Right kidney (tissue), 9 donors: ENCODE results near the gene GRID2.
"Not testable (repeated sequence)": the region's sequence is repeated elsewhere in the genome, so short reads cannot be mapped to it uniquely, and the experiment has no call there.

Experiments
- DNase-seq: peaks from one replicate; pipeline ENCODE4 v3.0.0-alpha.2; 2016
- long read RNA-seq, 8 donors: transcript quantifications; one replicate each; lab custom pipeline, GENCODE V29; 2026

Gene GRID2
- long read RNA-seq, donor 1 = 0 reads
- long read RNA-seq, donor 2, full-length matches to known transcripts = 1 of 1 reads
- long read RNA-seq, donor 2, partial matches to known transcripts = 0 of 1 reads
- long read RNA-seq, donor 2, other reads (novel, unspliced or antisense) = 0 of 1 reads
- long read RNA-seq, donor 3 = 0 reads
- long read RNA-seq, donor 4 = 0 reads
- long read RNA-seq, donor 5 = 0 reads
- long read RNA-seq, donor 6 = 0 reads
- long read RNA-seq, donor 7 = 0 reads
- long read RNA-seq, donor 8 = 0 reads

DNA sequence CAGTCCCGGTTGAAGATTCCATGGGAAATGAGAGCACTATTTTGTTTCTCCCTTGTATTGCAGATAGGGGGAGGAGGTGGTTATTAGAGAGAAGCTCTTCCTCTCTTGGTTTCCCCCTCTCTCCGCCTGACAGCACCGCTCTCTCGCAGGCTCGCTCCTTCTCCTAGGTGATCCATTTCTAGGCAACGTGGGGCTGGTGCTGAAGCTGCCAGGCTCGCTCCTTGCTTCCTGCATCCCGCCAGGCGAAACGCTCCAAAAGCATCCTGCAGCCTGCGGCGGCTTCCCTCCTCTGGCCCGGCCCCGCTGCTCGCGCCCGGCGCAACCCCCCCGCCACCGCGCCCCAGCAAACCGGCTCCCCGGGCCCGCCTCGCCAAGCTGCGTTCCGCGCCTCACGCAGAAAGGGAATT lies at the start of gene GRID2:
TSS of gene GRID2 (plus strand) at position 346 of the 407 bp plus-strand sequence.
- peak; percentile 67 for DNase-seq

DNA sequence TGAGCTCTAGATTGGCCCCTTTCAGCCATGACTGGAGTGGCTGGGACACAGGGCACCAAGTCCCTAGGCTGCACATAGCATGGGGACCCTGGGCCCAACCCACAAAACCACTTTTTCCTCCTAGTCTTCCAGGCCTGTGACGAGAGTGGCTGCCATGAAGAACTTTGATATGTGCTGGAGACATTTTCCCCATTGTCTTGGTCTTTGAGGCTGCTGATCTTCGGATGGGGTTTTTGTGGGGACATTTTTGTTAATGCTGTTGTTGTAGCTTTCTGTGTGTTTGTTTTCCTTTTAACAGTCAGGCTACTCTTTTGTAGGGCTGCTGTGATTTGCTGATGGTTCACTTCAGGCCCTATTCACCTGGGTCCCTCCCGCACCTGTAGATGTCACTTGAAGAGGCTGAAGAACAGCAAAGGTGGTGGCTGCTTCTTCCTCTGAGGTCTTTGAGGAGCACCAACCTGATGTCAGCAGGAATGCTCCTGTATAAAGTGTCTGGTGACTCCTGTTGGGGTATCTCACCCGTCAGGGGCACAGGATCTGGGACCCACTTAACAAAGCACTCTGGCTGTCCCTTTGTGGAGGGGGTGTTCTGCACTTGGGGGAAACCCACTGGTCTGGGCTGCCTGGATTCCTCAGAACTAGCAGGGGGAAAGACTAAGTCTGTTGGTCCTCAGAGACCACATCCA lies 49.6 kb upstream of the GRID2 start:
- no peak for DNase-seq

DNA sequence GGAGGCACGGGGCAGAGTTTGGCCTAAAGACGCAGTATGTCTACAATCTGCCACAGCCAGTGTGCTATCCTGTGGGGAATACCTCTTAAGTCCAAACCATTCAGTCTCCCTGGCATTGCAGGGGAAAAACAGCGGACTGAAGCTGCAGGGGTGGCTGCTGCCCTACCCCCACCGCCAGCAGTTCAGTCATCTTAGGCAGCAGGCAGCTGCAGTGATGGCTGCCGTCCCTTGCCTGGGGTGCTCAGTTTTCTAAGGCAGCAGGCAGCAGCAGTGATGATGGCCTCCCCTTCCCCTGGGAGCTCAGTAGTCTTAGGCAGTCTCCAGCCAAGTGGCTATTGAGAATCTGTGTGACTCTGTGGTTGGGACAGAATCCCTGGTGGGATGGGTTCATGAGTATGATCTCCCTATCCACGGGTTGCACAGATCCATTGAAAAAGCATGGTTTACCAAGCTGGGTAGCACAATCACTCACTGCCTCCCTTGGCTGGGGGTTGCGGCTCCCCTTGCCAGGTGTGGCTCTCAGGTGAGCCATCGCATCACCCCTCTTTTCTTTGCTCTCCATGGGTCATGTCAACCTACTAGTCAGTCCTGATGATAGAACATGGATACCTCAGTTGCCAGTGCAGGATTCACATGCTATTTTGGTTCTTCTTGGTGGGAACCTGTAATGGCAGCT lies 48.9 kb upstream of the GRID2 start:
- no peak for DNase-seq

DNA sequence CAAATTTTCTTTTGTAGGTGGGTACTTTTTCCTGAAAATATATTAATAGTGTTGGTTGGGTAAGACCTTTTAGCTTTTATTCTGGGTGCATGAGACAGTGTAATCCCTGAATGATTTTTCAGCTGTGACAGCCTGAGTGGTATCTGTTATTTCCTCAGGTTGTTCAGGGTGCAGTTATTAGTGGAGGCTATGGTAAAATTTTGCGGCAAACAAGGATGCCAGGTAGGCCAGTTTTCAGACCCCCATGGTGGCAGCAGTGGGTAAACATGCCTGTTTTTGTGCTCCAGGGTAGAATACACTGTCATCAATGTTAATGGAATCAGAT lies 47.9 kb upstream of the GRID2 start:
- DNase-seq = no peak

DNA sequence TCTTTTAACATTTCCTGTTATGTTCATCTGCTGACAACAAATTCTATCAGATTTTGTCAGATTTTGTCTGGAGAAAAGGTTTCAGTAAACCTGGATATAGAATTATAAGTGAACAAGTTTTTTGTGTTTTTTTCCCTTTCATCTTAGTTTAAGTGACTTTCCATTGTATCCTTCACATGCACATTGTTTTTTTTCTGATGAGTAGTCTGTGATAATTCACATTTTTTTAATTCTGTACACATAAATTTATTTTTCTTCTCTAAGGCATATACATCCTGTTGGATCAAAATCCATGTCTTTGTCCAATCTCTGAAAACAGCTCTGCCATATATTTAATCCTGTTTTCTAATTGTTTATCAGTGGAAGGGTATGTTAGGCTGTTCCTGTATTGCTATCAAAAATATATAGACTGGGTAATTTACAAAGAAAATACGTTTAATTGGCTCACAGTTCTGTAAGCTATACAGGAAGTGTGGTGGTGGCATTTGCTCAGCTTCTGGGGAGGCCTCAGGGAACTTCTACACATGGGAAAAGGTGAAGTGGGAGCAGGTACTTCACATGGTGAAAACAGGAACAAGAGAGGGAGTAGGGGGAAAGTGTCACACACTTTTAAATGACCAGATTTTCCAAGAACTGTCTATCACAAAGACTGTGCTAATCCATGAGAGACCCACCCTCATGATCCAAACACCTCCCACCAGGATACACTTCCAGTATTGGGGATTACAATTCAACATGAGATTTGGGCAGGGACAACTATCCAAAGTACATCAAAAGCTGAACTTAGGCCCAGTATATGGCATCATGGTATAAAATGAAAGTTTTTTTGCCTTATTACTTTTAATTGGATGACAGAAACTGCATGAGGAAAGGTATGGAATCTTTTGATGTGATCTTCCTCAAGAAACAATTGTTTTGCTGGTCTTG lies 45.6 kb upstream of the GRID2 start:
- no peak for DNase-seq

DNA sequence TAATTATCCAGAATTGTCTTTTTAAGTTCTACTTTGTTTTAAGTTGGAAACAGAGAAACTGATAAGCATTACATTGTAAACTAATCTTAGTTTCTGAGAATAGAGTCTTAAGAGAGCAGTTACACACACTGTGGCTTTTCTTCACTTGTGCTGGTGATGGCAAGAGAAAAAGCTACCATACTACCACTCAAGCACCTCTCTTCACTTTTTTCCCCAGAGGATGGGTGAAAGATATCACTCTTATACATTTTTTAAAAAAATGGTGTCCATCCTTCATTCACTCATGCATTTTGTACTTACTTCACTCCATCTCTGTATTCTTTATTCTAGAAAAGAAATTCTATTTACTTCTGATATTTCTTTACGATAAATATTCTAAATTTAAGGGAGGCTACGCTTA lies 42.5 kb upstream of the GRID2 start:
- no peak for DNase-seq

DNA sequence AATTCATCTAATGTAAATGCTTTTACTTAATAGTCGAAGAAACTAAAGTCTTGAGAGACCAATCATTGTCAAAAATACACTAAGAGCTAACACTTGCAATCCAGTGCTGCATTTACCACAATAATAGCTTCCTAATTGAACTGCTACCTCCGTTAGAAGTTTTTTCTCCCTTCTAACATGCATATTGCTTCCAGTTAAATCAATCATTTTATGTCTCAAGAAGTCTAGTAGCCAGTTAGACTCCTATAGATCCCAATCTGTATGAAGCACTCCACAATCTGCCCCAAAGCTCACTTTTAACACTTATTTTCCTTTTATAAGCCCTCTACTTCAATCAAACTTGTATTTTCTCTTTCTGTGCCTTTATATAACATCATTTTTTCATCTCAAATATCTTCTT lies 41.4 kb upstream of the GRID2 start:
- DNase-seq = no peak

DNA sequence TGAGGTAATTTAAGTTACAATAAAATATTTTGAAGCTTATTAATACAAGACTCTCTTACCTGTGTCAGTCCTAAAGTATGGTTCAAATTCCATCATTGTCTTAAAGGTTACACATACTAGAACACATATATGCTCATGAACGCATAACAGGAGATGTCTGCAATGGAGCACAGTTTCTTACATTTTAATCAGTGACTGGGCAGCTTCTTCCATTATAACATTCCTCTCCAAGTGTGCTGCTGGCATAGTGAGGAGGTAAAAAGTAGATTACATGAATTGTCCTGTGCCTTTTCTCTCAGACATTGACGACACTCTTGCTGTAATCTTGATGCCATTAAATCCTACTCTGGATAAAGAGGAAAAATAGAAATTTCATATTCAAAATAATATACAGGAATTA lies 40.8 kb upstream of the GRID2 start:
- no peak for DNase-seq

DNA sequence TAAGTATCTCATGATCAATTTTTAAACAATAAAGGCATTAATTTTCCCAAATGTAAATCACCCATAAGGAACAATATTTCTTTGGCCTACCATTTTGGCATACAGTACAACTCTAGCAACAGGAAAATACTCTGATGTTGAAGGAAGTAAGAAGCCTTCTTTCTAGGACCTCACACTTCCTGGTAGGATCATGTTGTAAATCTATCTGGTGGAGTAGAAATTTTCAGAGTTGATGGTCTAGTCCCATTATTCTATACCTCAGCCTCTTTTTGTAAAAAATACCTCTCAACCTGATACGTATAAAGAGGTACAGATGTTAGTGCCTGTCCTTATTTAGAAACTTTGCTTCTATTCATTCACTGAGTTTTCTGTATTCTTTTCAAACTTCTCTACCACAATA lies 40.2 kb upstream of the GRID2 start:
- DNase-seq = no peak

GRCh38 chr4:92264163-92264562 lies 39.6 kb upstream of the GRID2 start:
- no peak for DNase-seq

GRCh38 chr4:92265021-92265420 lies 38.7 kb upstream of the GRID2 start:
- DNase-seq = no peak

DNA sequence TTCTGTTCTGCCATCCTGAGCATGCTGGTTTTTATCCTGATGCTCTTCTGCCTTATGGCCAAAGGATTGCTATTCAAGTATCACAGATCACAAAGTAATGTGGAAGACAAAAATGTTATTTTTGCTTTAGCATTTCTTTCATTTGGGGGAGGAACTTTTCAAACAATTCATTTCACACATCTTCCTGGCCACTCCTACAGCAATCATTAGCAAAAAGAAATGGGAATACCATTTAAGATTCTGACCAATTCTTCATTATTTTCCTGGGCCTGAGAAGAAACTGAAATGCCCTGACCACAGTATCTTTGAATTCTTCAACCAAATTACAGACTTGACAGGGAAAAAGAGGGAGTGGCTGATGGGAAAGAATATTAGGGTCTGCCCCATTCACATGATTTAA lies 38.0 kb upstream of the GRID2 start:
- no peak for DNase-seq

GRCh38 chr4:92266521-92266920 lies 37.2 kb upstream of the GRID2 start:
- DNase-seq = no peak

GRCh38 chr4:92268642-92269041 lies 35.1 kb upstream of the GRID2 start:
- no peak for DNase-seq

GRCh38 chr4:92270908-92271307 lies 32.9 kb upstream of the GRID2 start:
- DNase-seq = no peak

GRCh38 chr4:92271551-92271950 lies 32.2 kb upstream of the GRID2 start:
- not testable (repeated sequence) for DNase-seq

DNA sequence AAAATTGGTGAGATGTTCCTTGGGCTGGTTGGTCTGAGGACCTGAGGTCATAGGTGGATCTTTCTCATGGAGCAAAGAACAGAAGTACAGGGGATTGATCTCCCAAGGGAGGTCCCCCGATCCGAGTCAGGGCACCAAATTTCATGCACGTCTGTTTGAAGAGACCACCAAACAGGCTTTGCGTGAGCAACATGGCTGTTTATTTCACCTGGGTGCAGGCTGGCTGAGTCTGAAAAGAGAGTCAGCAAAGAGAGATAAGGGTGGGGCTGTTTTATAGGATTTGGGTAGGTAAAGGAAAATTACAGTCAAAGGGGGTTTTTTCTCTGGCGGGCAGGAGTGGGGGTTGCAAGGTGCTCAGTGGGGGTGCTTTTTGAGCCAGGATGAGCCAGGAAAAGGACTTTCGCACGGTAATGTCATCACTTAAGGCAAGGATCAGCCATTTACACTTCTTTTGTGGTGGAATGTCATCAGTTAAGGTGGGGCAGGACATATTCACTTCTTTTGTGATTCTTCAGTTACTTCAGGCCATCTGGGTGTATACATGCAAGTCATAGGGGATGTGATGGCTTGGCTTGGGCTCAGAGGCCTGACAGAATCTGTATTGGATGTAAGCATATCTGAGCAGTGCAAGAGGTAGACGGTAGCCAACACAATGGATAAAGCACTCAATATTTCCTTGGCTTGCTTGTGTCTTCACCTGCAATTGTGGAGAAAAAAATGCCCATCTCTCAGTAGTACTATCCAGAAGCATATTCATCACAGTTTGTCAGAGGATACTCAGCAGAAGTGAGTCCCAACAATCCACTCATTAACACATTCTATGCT lies 26.5 kb upstream of the GRID2 start:
- not testable (repeated sequence) for DNase-seq

- DNase-seq = no peak
Measured at GRCh38 chr4:92279296-92279695, 24.5 kb upstream of the GRID2 start.

- DNase-seq = no peak
Measured at GRCh38 chr4:92299152-92299551, 4.6 kb upstream of the GRID2 start.

GRCh38 chr4:92304121-92304520 lies 355 bp downstream of the GRID2 start:
- DNase-seq = no peak

GRCh38 chr4:92304606-92305005 lies 840 bp downstream of the GRID2 start:
- DNase-seq = peak; percentile 52
